ENCODE measurements around the gene HMG20B.
A peak's percentile ranks its signal among the peaks of the same experiment; 100 is the strongest.

Gene HMG20B

GRCh38 chr19:3622224-3622623 is 49.5 kb downstream of the HMG20B start:
- DNase-seq: no peak

- no peak for DNase-seq
Observed at GRCh38 chr19:3623716-3624115, 51.0 kb downstream of the HMG20B start.

GRCh38 chr19:3625996-3626472 is 53.3 kb downstream of the HMG20B start:
- no peak for DNase-seq

GRCh38 chr19:3626473-3627350 is 54.0 kb downstream of the HMG20B start, which contains the start of gene CACTIN:
TSS of gene CACTIN (minus strand) at chr19:3626790. CDS start at chr19:3626762, 28 bp downstream.
- DNase-seq: peak; percentile 99

GRCh38 chr19:3627351-3627723 is 54.6 kb downstream of the HMG20B start:
- DNase-seq: no peak

Data from CD4-positive, alpha-beta T cell treated with Interleukin-10 for 1 hour (primary cell).